LNCaP clone FGC (cell line): ENCODE results near the gene MGAT5.

ENCODE experiments used
- DNase-seq: peaks from one replicate; pipeline ENCODE4 v3.0.0-alpha.2; 2011; ENCODE audit warnings: low read depth
- H3K4me3 ChIP-seq: 2 replicates; pipeline ENCODE4 v1.5.1; 2011; ENCODE audit warnings: mild to moderate bottlenecking, low read depth, low read length, control low read depth
- TF ChIP-seq, protein P1 (sequence below): IDR thresholded peaks from 2 replicates; pipeline ENCODE4 v1.5.1; 2012; ENCODE audit warnings: mild to moderate bottlenecking; ENCODE audit not compliant: control insufficient read depth, insufficient read depth; ENCODE audit errors: extremely low read depth

MGAT5 gene

DNA sequence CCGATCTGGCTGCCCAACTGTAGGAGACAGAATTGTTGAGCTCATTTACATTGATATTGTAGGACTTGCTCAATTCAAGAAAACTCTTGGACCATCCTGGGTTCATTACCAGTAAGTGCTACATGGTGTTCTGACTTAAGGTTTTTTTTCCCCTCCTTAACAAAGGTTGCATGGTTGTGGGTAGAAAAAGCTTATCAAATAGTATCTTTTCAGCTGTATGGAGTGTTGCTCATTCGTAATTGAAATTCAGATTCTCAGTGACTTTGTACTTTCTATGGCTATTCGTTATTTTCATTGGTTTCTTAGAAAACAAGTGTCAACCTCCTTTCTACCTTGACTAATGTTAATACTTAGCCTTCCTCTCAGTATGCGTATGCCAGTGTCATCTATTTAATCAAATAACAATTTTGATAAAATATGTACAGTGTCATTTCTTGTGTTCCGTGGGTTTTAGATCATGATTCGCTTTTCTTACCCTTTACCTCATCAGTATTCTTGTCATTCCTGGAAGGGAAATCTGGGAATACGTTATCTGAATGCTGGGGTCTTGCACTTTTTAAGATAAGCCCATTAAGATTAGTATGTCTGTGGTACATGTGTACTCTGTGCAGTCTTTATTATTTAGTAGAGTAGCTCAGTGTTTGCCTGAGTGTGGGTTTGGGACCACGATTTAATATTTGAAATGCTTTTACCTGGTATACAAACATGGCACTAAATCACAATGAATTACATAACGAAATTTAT, 91.3 kb downstream of the MGAT5 start:
- TF ChIP-seq, protein P1, sequence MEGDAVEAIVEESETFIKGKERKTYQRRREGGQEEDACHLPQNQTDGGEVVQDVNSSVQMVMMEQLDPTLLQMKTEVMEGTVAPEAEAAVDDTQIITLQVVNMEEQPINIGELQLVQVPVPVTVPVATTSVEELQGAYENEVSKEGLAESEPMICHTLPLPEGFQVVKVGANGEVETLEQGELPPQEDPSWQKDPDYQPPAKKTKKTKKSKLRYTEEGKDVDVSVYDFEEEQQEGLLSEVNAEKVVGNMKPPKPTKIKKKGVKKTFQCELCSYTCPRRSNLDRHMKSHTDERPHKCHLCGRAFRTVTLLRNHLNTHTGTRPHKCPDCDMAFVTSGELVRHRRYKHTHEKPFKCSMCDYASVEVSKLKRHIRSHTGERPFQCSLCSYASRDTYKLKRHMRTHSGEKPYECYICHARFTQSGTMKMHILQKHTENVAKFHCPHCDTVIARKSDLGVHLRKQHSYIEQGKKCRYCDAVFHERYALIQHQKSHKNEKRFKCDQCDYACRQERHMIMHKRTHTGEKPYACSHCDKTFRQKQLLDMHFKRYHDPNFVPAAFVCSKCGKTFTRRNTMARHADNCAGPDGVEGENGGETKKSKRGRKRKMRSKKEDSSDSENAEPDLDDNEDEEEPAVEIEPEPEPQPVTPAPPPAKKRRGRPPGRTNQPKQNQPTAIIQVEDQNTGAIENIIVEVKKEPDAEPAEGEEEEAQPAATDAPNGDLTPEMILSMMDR, result no peak
- DNase-seq, result no peak
- H3K4me3 ChIP-seq, result no peak overlapping the region

DNA sequence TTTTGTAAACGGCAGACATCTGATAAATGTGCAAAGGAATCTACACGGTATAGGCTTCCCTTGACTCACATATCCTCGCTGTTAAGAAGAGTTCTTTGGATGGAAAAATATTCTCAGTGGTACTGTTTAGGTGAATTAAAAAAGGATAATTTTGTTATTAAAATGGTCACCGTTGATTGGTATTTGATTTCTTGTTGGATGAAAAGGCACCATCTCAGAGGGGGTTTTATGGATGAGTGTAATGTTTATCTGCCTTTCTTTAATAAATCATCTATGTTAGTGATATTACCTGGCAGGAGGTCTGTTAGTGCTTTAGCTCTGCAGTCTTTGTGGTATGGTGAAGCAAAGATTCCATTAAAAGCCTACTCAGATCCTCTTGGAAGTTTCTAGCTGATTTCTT, 92.3 kb downstream of the MGAT5 start:
- H3K4me3 ChIP-seq, result no peak overlapping the region
- TF ChIP-seq, protein P1, result no peak
- DNase-seq, result no peak

DNA sequence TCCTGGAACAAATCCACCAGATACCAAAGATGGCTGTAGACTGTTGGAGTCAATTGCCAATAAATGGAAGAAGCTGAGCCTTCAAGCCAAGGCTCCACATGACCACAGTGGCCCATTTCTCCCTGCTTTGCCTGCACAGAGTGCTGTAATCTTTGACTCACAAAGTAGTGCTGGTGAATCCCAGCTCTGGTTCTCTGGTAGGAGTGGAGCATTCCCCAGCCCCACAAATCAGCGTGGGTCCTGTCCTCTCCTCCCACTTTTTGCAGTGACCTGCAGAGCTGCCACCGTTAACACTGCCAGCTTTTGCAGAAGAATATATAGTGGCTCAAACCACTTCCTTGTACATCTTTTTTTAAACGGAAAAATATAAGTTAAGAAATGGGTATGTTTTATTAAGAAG, 93.9 kb downstream of the MGAT5 start:
- DNase-seq, result no peak
- no peak overlapping the region for H3K4me3 ChIP-seq
- TF ChIP-seq, protein P1, result no peak

GRCh38 chr2:134348239-134348638, 94.4 kb downstream of the MGAT5 start:
- TF ChIP-seq, protein P1, result no peak
- DNase-seq, result no peak
- no peak overlapping the region for H3K4me3 ChIP-seq

DNA sequence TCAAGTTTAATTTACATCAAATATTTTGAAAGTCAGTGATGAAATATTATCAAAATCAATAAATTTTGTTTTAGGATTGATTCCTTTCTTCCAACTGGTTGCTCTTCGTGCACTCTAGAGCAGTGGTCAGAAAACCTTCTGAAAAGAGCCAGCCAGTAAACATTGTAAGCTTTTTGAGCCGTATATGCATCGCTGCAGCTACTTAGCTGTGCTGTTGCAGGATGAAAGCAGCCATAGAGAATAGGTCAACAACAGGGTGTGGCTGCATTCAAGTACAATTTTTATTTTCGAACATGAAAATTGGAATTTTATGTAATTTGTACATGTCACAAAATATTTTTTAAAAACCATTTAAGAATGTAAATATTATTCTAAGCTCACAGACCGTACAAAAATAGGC, 94.9 kb downstream of the MGAT5 start:
- DNase-seq, result no peak
- H3K4me3 ChIP-seq, result no peak overlapping the region
- TF ChIP-seq, protein P1, result no peak

DNA sequence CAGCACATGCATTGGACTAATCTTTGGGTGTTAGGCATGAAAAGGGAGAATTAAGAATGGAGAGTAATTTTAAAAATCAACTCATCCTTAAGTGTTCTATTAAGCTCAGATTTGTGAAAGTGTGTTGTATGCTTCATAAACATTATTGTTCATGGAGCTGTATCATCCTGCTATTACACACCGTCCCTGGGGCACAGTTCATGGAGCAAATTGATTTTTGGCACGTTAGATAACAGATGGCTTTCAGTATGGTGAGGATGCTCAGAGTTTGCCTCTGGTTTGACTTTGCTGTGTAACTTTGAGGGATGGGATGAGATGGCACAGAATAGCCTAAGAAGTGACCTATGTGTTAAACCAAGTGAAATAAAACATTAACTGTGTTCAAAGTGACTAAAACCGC, 97.1 kb downstream of the MGAT5 start:
- no peak for DNase-seq
- H3K4me3 ChIP-seq, result no peak overlapping the region
- TF ChIP-seq, protein P1, result no peak

DNA sequence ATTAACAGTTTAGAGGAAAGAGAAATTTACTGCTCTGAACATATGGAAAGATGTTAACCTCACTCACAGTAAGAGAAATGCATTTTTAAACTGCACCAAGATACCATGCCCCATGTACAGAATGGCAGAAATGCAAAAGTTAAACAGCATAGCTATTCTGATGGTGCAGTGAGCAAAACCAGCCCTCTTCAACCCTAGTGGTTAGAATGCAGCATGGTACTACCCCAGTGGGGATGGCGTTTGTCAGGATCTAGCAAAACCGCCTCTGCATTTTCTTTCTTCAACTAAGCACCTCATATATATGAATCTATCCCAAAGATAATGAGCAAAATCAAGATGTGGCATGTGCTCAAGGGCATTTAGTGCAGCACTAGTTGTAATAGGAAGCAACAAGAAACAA, 98.0 kb downstream of the MGAT5 start:
- H3K4me3 ChIP-seq, result no peak overlapping the region
- TF ChIP-seq, protein P1, result no peak
- DNase-seq, result no peak
